Right lobe of liver (tissue), 4 donors: ENCODE data around the gene AMBRA1.

Experiments
- CTCF ChIP-seq, 4 donors: fragments of 200-600 bp in 3 of 4; fragments of 450-650 bp in 1 of 4; IDR thresholded peaks; one replicate each; pipeline versions ENCODE4 v1.5.1 to v1.8.0; 2016 to 2022; ENCODE audit warnings: antibody characterized with exemption in 4 of 4, mild to moderate bottlenecking in 2 of 4
- POLR2A ChIP-seq: fragments of 450-650 bp; IDR thresholded peaks from one replicate; pipeline ENCODE4 v1.6.1; 2017; ENCODE audit warnings: antibody characterized with exemption, mild to moderate bottlenecking
- donor health status: DM: no; HTN: no; CAD: no.
- donor health status: DM: no; HTN: no; CAD: no.
- donor health status: DM: no; HTN: yes; CAD: no.

GRCh38 chr11:46537537-46538295 is 56.1 kb downstream of the AMBRA1 start:
- TF ChIP-seq CTCF (IDR thresholded peaks at IDR 0.05), result peak; percentile 86 to 95 (median 92)
- no peak for TF ChIP-seq POLR2A
